Measurements from ENCODE around the gene PPIC. TPM values are rescaled to one million over a fixed set of nuclear protein-coding genes. Genes with fewer than 3 reads are reported as not detected.

PPIC gene
- total and polyA plus RNA-seq, 2 donors (not counting 3 experiments of a cell fraction or from before 2014, with no cell fraction given), result 26.5 to 36.4 TPM

DNA sequence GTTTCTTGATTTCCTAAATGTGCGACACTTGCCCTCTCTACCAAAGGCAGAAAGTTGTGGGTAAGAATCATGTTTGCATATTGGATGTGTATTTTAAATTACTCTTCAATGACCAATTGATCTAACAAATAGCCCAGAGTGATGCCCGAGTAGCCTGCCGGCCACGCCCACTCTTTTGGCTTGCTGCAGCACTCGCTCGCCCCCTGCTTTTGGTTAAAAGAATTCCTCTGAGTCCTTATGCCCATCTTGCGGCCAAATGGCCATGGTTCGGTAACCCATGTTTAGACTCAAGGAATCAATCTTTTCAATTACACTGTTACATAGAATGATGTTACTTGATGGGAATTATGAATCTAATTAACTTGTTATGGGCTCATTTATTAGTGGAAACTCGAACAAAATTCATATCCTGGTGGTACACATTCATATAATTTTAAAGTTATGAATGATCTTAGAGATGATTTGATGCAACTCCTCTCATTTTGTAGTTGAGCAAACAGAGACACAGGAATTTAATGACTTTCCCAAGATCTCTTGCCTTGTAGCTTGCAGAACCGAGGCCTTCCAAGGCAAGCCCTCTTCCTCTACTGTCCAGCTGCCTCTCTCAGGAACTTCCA lies 36.5 kb downstream of the PPIC start:
- CTCF ChIA-PET, result interaction anchor here (0.9 to 1.5 kb wide), 2 partner anchors 104 to 484 kb away, joined by 4 to 5 read pairs; no protein-coding TSS in a partner anchor
- no peaks in the 10 kb centered on the region for H3K4me1 ChIP-seq (ENCODE audit: control insufficient read depth, extremely low read depth, insufficient read depth, low read length)
- TF ChIP-seq JUN (IDR thresholded peaks at IDR 0.05; ENCODE audit: borderline replicate concordance, insufficient read depth, insufficient read length, low read depth), result no peak
- TF ChIP-seq EZH2 (IDR thresholded peaks at IDR 0.05; ENCODE audit: borderline replicate concordance, low read depth, low read length, severe bottlenecking), result no peak
- TF ChIP-seq GATA2 (IDR thresholded peaks at IDR 0.05; ENCODE audit: insufficient read depth, insufficient read length, low read depth, low read length), result no peak
- TF ChIP-seq, protein P1, sequence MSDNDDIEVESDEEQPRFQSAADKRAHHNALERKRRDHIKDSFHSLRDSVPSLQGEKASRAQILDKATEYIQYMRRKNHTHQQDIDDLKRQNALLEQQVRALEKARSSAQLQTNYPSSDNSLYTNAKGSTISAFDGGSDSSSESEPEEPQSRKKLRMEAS (IDR thresholded peaks at IDR 0.05; ENCODE audit: insufficient read depth, insufficient read length), result no peak
- no peak for TF ChIP-seq POLR2A (IDR thresholded peaks at IDR 0.05; ENCODE audit: low read depth, low read length)
- TF ChIP-seq POLR2AphosphoS5 (IDR thresholded peaks at IDR 0.05; ENCODE audit: insufficient read depth, low read depth, low read length), result no peak
- TF ChIP-seq, protein P2, sequence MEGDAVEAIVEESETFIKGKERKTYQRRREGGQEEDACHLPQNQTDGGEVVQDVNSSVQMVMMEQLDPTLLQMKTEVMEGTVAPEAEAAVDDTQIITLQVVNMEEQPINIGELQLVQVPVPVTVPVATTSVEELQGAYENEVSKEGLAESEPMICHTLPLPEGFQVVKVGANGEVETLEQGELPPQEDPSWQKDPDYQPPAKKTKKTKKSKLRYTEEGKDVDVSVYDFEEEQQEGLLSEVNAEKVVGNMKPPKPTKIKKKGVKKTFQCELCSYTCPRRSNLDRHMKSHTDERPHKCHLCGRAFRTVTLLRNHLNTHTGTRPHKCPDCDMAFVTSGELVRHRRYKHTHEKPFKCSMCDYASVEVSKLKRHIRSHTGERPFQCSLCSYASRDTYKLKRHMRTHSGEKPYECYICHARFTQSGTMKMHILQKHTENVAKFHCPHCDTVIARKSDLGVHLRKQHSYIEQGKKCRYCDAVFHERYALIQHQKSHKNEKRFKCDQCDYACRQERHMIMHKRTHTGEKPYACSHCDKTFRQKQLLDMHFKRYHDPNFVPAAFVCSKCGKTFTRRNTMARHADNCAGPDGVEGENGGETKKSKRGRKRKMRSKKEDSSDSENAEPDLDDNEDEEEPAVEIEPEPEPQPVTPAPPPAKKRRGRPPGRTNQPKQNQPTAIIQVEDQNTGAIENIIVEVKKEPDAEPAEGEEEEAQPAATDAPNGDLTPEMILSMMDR (IDR thresholded peaks at IDR 0.05; ENCODE audit: extremely low read depth in 1 of 2, insufficient read depth in 1 of 2, low read depth in 1 of 2, low read length in 2 of 2), result peak; percentile 17 to 31
- intact Hi-C loops (cut with micrococcal nuclease), result loop anchor here (1.0 to 5.0 kb wide), 3 partner anchors 103 to 484 kb away; no protein-coding TSS in a partner anchor
- dilution Hi-C loops (cut with MboI; ENCODE audit: extremely low pct_ligation_motif_present, low sequenced_read_pairs), result no loop called here
- H3K9me1 ChIP-seq (replicated peaks; ENCODE audit: control insufficient read depth, extremely low read depth, insufficient read depth, low read length), result no peaks in the 10 kb centered on the region
- no peaks in the 10 kb centered on the region for H4K20me1 ChIP-seq (replicated peaks; ENCODE audit: control insufficient read depth, extremely low read depth, insufficient read depth, low read length)
- H3K4me3 ChIP-seq (replicated peaks in 1 of 3; ENCODE audit: insufficient read depth in 1 of 3, low read depth in 1 of 3, low read length in 3 of 3), result no peak overlapping the region
- H3K27me3 ChIP-seq (ENCODE audit: control insufficient read depth in 2 of 2, insufficient read depth in 2 of 2, low read length in 2 of 2), result no peaks in the 10 kb centered on the region
- H3K4me2 ChIP-seq (ENCODE audit: insufficient read depth, low read length), result no peak overlapping the region
- no peaks in the 10 kb centered on the region for H3K9me3 ChIP-seq (replicated peaks; ENCODE audit: control insufficient read depth, insufficient read depth, low read length)
- no TSS peak for BruUV-seq (replicated peaks)
- no peak overlapping the region for H3K27ac ChIP-seq (ENCODE audit: insufficient read depth, low read depth, low read length)
- FAIRE-seq, result no peak
- POLR2A ChIA-PET, result no interaction called here
- H3K36me3 ChIP-seq (ENCODE audit: control insufficient read depth in 2 of 2, extremely low read depth in 1 of 2, insufficient read depth in 2 of 2, low read length in 2 of 2), result no peaks in the 10 kb centered on the region
- no peak overlapping the region for H3K9ac ChIP-seq (replicated peaks; ENCODE audit: extremely low read depth, insufficient read depth, low read length)
- H3K79me2 ChIP-seq (ENCODE audit: control insufficient read depth, insufficient read depth, low read length), result no peaks in the 10 kb centered on the region
- peak; percentile 23 for DNase-seq (ENCODE audit: low read depth, low spot score)
- no peak overlapping the region for H2AFZ ChIP-seq (ENCODE audit: low read depth, low read length)

Data from endothelial cell of umbilical vein (primary cell).